Colonic mucosa (tissue), 4 donors: ENCODE measurements around the gene LYSMD2. TPM values are rescaled to one million over a fixed set of nuclear protein-coding genes. Genes with fewer than 3 reads are reported as not detected.

ENCODE experiments used
- DNase-seq: peaks from one replicate; pipeline ENCODE4 v3.0.0-alpha.2; 2020
- H3K27ac ChIP-seq: fragments of 200-600 bp; one replicate; pipeline ENCODE4 v1.8.0; 2021
- H3K27me3 ChIP-seq: fragments of 200-600 bp; one replicate; pipeline ENCODE4 v1.8.0; 2021
- H3K36me3 ChIP-seq: fragments of 200-600 bp; one replicate; pipeline ENCODE4 v1.8.0; 2021
- H3K4me1 ChIP-seq: fragments of 200-600 bp; one replicate; pipeline ENCODE4 v1.8.0; 2021; ENCODE audit warnings: mild to moderate bottlenecking
- H3K4me3 ChIP-seq: fragments of 200-600 bp; one replicate; pipeline ENCODE4 v1.8.0; 2021
- H3K9ac ChIP-seq, 2 donors: one replicate each; pipeline ENCODE4 v1.7.0; 2013; ENCODE audit warnings: control low read depth in 2 of 2, low read depth in 2 of 2, low read length in 2 of 2
- H3K9me3 ChIP-seq: fragments of 200-600 bp; one replicate; pipeline ENCODE4 v1.8.0; 2021
- intact Hi-C: fragments of 100-400 bp; cut with DNase I; formaldehyde crosslinking; loops from one replicate; pipeline ENCODE4 v1.14.1; 2022
- total RNA-seq, 2 donors: library from RNA; stranded (reverse); fragmentation: NEBNext Ultra II Directional in 1 of 2; extraction: Animal tissue kit (Norgen Biotek cat#: 25700) in 1 of 2; gene quantifications; one replicate each; pipeline ENCODE4 v1.2.1, GENCODE V29; 2021
- TF ChIP-seq, protein P1 (sequence below): fragments of 200-600 bp; IDR thresholded peaks from one replicate; pipeline ENCODE4 v1.8.0; 2022; ENCODE audit warnings: antibody characterized with exemption, mild to moderate bottlenecking
- donor health status: healthy.
- donor health status: DM: no; HTN: no; CAD: no.
- donor health status: DM: no; HTN: no; CAD: no.

LYSMD2 gene
- total RNA-seq, 2 donors from 2014 or later = 7.1 to 7.8 TPM

GRCh38 chr15:51738553-51738952, 1.1 kb upstream of the LYSMD2 start:
- intact Hi-C loops = no loop called here
- Histone ChIP-seq H3K9ac (no peak overlapping the region), H3K9me3 (no peaks in the 10 kb centered on the region), H3K4me3 (no peak overlapping the region), H3K27me3 (no peaks in the 10 kb centered on the region), H3K36me3 (no peaks in the 10 kb centered on the region), H3K4me1 (no peaks in the 10 kb centered on the region), H3K27ac (no peak overlapping the region)
- DNase-seq = peak; percentile 17
- TF ChIP-seq, protein P1, sequence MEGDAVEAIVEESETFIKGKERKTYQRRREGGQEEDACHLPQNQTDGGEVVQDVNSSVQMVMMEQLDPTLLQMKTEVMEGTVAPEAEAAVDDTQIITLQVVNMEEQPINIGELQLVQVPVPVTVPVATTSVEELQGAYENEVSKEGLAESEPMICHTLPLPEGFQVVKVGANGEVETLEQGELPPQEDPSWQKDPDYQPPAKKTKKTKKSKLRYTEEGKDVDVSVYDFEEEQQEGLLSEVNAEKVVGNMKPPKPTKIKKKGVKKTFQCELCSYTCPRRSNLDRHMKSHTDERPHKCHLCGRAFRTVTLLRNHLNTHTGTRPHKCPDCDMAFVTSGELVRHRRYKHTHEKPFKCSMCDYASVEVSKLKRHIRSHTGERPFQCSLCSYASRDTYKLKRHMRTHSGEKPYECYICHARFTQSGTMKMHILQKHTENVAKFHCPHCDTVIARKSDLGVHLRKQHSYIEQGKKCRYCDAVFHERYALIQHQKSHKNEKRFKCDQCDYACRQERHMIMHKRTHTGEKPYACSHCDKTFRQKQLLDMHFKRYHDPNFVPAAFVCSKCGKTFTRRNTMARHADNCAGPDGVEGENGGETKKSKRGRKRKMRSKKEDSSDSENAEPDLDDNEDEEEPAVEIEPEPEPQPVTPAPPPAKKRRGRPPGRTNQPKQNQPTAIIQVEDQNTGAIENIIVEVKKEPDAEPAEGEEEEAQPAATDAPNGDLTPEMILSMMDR = no peak

- peaks cover 3% of the 10 kb centered on the region for H3K4me1 ChIP-seq
- peak overlapping the region; percentile 75 for H3K27ac ChIP-seq
- no peaks in the 10 kb centered on the region for H3K9me3 ChIP-seq
- intact Hi-C loops = no loop called here
- peak overlapping the region; percentile 54 to 90 for H3K9ac ChIP-seq
- H3K4me3 ChIP-seq = peak overlapping the region; percentile 70
- TF ChIP-seq, protein P1 = no peak
- H3K27me3 ChIP-seq = no peaks in the 10 kb centered on the region
- no peaks in the 10 kb centered on the region for H3K36me3 ChIP-seq
- DNase-seq = peak; percentile 77
These were observed 519 bp downstream of the LYSMD2 start for GRCh38 chr15:51736751-51737521.

DNA sequence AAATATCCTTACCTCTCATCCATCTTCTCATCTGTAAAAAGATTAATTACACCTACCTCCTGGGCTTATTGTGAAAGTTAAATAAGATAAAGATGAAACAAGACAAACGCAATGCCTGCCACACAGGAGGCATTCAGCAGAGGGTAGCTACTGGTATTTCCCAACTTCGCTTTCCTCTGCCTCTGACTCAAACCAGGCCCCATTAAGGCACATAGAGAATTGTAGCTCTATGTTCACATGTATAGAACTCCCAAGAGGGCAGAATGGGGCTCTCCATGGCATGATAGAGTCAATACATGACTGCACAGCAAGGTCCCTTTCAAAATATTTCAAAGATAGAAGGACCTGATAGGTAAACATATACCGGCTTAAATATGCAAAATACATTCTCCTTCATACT, 1.4 kb downstream of the LYSMD2 start:
- Histone ChIP-seq H3K27me3 (no peaks in the 10 kb centered on the region), H3K27ac (peak overlapping the region; percentile 75), H3K9me3 (no peaks in the 10 kb centered on the region), H3K4me1 (peaks cover 3% of the 10 kb centered on the region), H3K36me3 (no peaks in the 10 kb centered on the region), H3K9ac (peak overlapping the region; percentile 3 to 59), H3K4me3 (peak overlapping the region; percentile 70)
- TF ChIP-seq, protein P1 = no peak
- intact Hi-C loops = no loop called here
- DNase-seq = peak; percentile 16

- H3K27ac ChIP-seq = no peak overlapping the region
- peak overlapping the region; percentile 3 to 59 for H3K9ac ChIP-seq
- intact Hi-C loops = no loop called here
- H3K4me1 ChIP-seq = peaks cover 3% of the 10 kb centered on the region
- peak; percentile 16 for DNase-seq
- H3K27me3 ChIP-seq = no peaks in the 10 kb centered on the region
- H3K9me3 ChIP-seq = no peaks in the 10 kb centered on the region
- H3K36me3 ChIP-seq = no peaks in the 10 kb centered on the region
- TF ChIP-seq, protein P1 = no peak
- H3K4me3 ChIP-seq = no peak overlapping the region
These were observed 2.0 kb downstream of the LYSMD2 start for GRCh38 chr15:51735228-51736010.

DNA sequence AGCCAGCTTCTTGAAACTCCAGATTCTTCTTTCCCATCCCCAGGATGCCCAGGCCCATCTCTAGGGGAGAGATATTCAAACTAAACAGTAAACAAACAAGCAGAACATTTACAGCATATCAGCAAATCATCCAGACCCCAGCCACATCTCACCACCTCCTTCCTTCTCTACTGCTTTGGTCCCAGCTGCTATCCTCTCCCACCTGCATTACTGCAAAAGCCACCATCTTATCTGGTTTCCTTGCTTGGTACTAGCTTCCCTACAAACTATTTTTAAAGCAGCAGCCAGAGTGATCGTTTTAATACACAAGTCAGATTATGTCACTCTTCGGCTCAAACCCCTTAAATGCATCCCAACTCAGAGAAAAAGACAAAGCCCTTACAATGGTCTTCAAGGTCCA, 4.8 kb downstream of the LYSMD2 start:
- H3K9me3 ChIP-seq = no peaks in the 10 kb centered on the region
- H3K27me3 ChIP-seq = no peaks in the 10 kb centered on the region
- intact Hi-C loops = no loop called here
- TF ChIP-seq, protein P1 = no peak
- DNase-seq = no peak
- H3K27ac ChIP-seq = peak overlapping the region; percentile 90
- H3K4me1 ChIP-seq = peaks cover 3% of the 10 kb centered on the region
- no peak overlapping the region for H3K4me3 ChIP-seq
- no peaks in the 10 kb centered on the region for H3K36me3 ChIP-seq
- H3K9ac ChIP-seq = no peak overlapping the region
